Adrenal gland (tissue), 5 donors: Measurements from ENCODE around the gene RAB1B.

Experiments
- POLR2A ChIP-seq, 2 donors: fragments of 450-650 bp; IDR thresholded peaks; one replicate each; pipeline ENCODE4 v1.6.1; 2017; ENCODE audit warnings: antibody characterized with exemption in 2 of 2, mild to moderate bottlenecking in 2 of 2, moderate library complexity in 1 of 2
- TF ChIP-seq, protein P1 (sequence below), 6 experiments: fragments of 450-650 bp in 4 of 6; fragments of 200-600 bp in 2 of 6; sonication (generic) in 1 of 6; IDR thresholded peaks; 1 replicate in 5 of 6; 2 replicates in 1 of 6; pipeline versions ENCODE4 v1.5.1 to v1.8.0; 2016 to 2021; ENCODE audit warnings: antibody characterized with exemption in 6 of 6, mild to moderate bottlenecking in 2 of 6, moderate library complexity in 1 of 6
- donor health status: DM: no; HTN: no; CAD: no.

DNA sequence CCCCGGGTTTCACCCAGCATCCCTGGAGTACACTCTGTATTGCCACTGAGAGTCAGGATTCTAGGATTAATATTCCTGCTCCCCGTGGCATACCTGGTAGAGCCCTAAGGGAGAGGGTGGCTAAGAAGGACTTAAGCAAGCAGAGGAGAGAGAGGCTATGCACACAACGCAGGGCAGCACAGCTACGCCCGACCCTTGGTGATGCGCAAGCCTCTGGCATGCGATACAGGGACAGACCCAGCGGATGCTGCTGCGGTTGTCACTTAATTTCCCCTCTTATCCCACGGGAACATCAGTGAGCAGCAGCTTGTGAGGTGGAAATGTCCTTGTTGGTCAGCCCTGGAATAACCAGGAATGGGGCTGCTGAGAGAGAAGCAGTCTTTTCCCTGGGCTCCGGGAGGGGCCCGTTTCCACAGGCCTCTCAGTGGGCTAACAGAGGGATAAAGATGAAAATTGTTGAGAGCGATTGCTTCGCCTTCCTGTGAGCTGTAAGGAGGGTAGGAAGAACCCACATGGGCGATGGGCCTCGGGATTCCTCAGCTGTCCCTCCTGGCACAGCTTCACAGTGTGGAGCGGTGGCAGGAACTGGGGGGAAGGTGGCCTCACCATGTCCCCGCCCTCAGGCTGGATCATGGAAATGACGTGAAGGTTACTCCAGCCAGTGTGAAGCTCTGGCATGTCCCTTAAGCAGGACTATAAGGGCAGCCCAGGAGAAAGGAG, 48.4 kb upstream of the RAB1B start:
- TF ChIP-seq, protein P1, sequence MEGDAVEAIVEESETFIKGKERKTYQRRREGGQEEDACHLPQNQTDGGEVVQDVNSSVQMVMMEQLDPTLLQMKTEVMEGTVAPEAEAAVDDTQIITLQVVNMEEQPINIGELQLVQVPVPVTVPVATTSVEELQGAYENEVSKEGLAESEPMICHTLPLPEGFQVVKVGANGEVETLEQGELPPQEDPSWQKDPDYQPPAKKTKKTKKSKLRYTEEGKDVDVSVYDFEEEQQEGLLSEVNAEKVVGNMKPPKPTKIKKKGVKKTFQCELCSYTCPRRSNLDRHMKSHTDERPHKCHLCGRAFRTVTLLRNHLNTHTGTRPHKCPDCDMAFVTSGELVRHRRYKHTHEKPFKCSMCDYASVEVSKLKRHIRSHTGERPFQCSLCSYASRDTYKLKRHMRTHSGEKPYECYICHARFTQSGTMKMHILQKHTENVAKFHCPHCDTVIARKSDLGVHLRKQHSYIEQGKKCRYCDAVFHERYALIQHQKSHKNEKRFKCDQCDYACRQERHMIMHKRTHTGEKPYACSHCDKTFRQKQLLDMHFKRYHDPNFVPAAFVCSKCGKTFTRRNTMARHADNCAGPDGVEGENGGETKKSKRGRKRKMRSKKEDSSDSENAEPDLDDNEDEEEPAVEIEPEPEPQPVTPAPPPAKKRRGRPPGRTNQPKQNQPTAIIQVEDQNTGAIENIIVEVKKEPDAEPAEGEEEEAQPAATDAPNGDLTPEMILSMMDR (IDR thresholded peaks at IDR 0.05), result no peak
- TF ChIP-seq POLR2A (IDR thresholded peaks at IDR 0.05), result no peak
